Hepatic stellate cell (primary cell): ENCODE measurements around the gene TMEM132A.

Source experiments
- DNase-seq: peaks from one replicate; pipeline ENCODE4 v3.0.0; 2011; ENCODE audit warnings: low spot score

TMEM132A gene

GRCh38 chr11:60921777-60922335 is 2.4 kb upstream of the TMEM132A start:
- no peak for DNase-seq

DNA sequence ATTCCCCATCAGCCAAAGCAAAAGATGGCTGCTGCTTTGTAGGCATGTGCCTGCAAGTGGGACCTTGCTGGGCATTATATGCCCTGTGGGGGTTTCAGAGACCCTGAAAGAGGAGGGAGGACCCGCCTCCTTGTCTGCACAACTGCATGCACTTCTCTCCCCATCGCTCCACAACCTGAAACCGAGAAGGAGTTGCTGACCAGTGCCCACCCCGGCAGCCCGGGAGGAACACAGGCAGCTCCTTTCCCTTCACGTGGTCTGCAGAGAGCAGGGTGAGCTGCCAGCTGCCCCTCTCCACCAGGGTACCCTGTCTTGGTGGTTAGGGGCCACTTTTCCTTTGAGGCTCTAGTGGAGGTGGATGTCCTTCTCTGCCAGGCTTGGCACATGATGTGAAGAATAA is 1.4 kb upstream of the TMEM132A start:
- no peak for DNase-seq

DNA sequence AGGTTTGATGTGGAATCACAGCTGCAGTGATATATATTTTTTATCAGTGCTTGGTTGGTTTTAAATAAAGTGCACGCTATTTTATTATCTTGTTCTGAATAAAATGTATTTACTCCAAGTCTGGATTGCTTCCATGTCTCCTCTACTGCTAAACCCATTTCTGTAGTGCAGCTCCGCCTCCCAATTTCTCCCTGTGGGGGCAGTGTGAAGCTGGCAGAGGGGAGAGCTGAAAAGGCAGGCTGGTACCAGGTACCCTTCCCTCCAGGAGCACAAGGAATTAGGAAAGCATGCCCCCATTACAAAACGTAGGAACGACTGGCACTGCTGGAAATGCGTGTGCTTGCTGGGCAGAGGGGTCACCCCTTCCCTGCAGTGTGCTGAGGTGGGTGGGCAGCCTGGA is 934 bp upstream of the TMEM132A start:
- no peak for DNase-seq

- no peak for DNase-seq
Measured at GRCh38 chr11:60923800-60924109, 505 bp upstream of the TMEM132A start.

- peak; percentile 32 for DNase-seq
Measured at GRCh38 chr11:60924906-60925853, 920 bp downstream of the TMEM132A start.

- DNase-seq: peak; percentile 59
Measured at GRCh38 chr11:60925868-60926267, 1.6 kb downstream of the TMEM132A start.

- no peak for DNase-seq
Measured at GRCh38 chr11:60926500-60926899, 2.2 kb downstream of the TMEM132A start.

- DNase-seq: no peak
Measured at GRCh38 chr11:60927061-60927592, 2.9 kb downstream of the TMEM132A start.

DNA sequence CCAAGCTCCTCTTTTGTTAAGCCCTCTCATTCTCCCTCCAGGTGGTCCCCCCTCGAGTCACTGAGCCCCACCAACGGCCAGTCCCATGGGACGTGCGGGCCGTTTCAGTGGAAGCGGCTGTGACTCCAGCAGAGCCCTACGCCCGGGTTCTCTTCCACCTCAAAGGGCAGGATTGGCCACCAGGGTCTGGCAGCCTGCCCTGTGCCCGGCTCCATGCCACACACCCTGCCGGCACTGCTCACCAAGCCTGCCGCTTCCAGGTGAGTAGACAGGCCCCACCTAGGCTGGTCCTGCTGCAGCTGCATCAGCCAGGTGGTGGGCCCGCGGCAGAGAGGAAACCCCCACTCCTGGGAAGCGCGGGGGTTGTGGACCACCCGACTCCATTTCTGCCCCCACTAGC is 3.3 kb downstream of the TMEM132A start:
- no peak for DNase-seq

GRCh38 chr11:60928563-60929001 is 4.3 kb downstream of the TMEM132A start:
- no peak for DNase-seq

GRCh38 chr11:60929764-60930163 is 5.5 kb downstream of the TMEM132A start:
- DNase-seq: no peak

GRCh38 chr11:60930394-60930793 is 6.1 kb downstream of the TMEM132A start:
- DNase-seq: no peak

DNA sequence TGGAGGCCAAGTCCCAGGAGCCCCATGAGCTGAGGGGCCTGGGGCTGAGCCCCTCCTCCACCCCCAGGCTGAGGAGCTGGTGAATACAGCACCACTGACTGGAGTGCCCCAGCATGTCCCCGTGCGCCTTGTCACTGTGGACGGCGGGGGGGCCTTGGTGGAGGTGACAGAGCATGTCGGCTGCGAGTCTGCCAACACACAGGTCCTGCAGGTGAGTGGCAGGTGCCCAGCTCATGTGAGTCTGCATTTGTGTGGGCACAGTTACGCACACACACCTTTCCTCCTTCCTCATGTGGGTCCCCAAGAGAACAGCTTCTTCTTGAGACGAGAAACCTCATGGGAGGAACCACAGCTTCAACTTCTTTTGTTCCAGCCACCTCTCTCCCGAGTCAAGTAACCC is 7.7 kb downstream of the TMEM132A start:
- no peak for DNase-seq

DNA sequence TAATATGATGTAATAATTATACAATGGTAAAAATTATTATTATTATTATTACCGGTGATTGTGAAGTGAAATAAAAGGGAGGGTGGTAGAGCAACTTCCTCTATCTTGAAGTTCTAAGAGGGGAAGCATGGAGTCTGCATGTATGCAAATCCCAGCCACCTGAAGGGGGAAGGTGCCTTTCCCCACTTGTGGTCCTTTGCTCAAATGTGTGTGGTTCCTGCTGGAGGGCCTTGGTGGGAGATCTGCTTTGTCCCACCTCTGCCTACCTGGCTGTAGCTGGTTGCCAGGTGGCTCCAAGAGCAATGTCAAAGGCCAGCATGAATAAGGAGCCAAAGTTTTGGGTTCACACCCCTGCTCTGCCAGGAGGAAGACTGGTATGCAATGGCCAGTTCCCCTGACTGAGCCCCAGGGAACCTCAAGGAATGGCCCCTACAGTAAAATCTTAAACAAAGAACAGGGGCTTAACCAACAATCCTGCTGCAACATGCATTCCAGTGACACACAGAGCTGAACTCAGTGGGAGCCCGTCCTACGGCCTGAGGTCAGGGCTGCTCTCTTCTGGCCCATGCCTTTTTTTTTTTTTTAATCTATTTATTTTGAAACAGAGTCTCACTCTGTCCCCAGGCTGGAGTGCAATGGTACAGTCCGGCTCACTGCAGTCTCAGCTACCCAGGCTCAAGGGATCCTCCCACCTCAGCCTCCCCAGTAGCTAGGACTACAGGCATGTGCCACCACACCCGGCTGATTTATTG is 8.5 kb downstream of the TMEM132A start:
- no peak for DNase-seq

- DNase-seq: no peak
Measured at GRCh38 chr11:60933416-60934123, 9.3 kb downstream of the TMEM132A start.

GRCh38 chr11:60934124-60934789 is 10.0 kb downstream of the TMEM132A start:
- DNase-seq: no peak

GRCh38 chr11:60934790-60935605 is 10.7 kb downstream of the TMEM132A start:
- DNase-seq: no peak

DNA sequence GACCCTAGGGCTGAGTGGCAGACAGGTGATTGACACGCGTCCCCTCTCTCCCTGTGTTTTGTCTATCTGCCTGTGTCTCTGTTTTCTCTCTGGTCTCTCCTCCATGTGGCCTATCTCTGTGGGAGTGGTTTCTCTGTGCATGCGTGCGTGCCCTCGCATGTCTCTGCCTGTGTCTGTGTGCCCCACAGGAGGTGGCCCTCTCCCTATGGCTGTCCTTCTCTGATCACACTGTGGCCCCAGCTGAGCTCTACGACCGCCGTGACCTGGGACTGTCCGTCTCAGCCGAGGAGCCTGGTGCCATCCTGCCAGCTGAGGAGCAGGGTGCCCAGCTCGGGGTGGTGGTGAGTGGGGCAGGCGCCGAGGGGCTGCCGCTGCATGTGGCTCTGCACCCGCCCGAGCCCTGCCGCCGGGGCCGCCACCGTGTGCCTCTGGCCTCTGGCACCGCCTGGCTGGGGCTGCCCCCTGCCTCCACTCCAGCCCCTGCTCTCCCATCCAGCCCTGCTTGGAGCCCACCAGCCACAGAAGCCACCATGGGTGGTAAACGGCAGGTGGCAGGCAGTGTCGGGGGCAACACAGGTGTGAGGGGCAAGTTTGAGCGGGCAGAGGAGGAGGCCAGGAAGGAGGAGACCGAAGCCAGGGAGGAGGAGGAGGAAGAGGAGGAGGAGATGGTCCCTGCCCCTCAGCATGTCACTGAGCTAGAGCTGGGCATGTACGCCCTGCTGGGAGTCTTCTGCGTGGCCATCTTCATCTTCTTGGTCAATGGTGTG is 11.6 kb downstream of the TMEM132A start:
- no peak for DNase-seq

DNA sequence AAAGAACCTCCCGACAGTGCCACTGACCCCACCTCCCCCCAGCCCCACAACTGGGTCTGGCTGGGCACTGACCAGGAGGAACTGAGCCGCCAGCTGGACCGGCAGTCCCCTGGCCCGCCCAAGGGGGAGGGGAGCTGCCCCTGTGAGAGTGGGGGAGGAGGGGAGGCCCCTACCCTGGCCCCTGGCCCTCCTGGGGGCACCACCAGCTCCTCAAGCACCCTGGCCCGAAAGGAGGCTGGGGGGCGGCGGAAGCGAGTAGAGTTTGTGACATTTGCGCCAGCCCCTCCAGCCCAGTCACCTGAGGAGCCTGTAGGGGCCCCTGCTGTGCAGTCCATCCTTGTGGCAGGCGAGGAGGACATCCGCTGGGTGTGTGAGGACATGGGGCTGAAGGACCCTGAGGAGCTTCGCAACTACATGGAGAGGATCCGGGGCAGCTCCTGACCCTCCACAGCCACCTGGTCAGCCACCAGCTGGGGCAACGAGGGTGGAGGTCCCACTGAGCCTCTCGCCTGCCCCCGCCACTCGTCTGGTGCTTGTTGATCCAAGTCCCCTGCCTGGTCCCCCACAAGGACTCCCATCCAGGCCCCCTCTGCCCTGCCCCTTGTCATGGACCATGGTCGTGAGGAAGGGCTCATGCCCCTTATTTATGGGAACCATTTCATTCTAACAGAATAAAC is 12.3 kb downstream of the TMEM132A start:
- no peak for DNase-seq
